ENCODE data around the gene TKT.
A peak's percentile ranks its signal among the peaks of the same experiment; 100 is the strongest.

DNA sequence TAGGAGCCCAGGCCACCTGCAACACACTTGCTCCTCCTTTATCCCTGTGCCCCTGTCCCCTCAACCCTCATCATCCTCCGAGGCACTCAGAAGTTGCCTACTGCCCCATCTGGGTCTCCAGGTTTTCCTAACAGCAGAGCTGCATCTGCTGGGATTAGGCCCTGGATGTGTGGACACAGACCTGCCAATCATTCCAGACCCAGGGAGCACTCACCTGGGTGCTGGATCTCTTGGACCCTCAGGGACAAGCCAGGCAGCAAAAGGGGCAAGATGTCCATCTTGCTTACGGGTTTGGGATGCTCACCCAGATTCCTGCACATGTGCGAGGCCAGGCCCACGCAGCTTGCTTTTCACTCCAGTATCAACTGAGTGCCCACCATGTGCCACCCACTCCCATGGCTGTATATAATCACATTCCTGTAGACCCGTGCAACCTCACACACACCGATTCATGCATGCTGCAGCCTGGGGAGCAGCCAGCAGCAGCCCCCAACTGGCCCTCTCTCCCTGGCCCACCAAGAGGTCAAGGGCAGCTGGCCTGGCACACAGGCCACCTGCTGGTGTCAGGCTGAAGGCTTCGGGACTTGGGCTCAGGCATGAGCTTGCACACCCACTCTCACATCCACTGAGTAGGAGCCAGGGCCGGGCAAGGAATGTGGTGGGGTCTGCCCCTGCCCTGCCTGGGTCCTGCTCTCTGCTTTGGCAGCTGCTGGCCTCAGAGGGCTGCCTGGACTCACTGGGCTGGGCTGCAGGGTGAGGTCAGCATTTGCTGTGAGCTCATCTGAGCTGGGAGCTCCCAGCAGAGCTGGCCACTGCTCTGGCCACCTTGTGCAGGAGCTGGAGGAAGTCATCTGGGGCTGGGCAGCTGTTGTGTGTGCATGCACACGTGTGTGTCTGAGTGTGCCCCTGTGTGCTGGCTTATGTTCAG is 79.9 kb downstream of the TKT start:
- no peak for TF ChIP-seq POLR2AphosphoS5 (IDR thresholded peaks at IDR 0.05; ENCODE audit: low read depth, low read length)
- no peak for TF ChIP-seq TAF1 (IDR thresholded peaks at IDR 0.05; ENCODE audit: borderline replicate concordance, low read depth, low read length)
- peak; percentile 19; the same call in 1 of the 2 replicates for TF ChIP-seq POLR2A (IDR thresholded peaks at IDR 0.05; ENCODE audit: low read depth, low read length)
